ENCODE data around the gene CCL23. TPM values are rescaled to one million over a fixed set of nuclear protein-coding genes. Genes with fewer than 3 reads are reported as not detected.

The CCL23 gene, protein sequence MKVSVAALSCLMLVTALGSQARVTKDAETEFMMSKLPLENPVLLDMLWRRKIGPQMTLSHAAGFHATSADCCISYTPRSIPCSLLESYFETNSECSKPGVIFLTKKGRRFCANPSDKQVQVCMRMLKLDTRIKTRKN
- total RNA-seq (under 1 TPM in 1 of 2 experiments, not detected in 1; 0.37 TPM), polyA plus RNA-seq (not detected)

DNA sequence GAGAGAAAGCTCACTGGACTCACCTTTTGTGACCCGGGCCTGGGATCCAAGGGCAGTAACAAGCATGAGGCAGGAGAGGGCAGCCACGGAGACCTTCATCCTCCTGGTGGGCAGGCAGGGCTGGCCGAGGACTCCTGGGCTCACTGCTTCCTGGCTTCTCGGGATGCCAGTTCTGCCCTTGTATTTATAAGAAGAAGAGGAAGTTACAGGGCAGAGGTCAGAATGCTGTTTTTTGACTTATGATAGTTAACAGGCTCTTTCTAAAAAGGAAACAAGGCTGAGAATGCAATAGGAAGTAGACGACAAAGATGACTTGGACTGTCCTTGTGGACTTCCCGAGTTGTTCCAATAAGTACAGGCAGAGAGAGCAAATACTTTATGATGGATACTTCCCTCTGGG, at the start of gene CCL23:
CCL23 (minus strand) TSS at position 174 of the 400 bp plus-strand sequence; CDS start at position 99, 75 bp downstream.
- CTCF ChIA-PET, result no interaction called here
- no peaks in the 10 kb centered on the region for H3K9me3 ChIP-seq (ENCODE audit: low read length)
- no peak for DNase-seq
- POLR2A ChIA-PET, result no interaction called here
- peaks cover 0 to 4% (median 0%) of the 10 kb centered on the region in 3 donors for H3K4me1 Mint-ChIP-seq
- H3K27ac Mint-ChIP-seq, result peak within 1 kb of the TSS in 2 of 8 donors; percentile 29 to 45
- no peaks in the 10 kb centered on the region for H3K27me3 ChIP-seq (ENCODE audit: insufficient read depth, low read length, poor library complexity, severe bottlenecking)
- no peaks in the 10 kb centered on the region for H3K36me3 Mint-ChIP-seq
- no peaks in the 10 kb centered on the region for H3K9me3 Mint-ChIP-seq
- peak within 1 kb of the TSS in 1 of 7 donors; percentile 32 for H3K4me3 Mint-ChIP-seq
- peaks cover 23 to 24% of the 10 kb centered on the region in 2 donors for H3K27me3 Mint-ChIP-seq
- H3K27ac ChIP-seq (ENCODE audit: low read depth, low read length), result no peak within 1 kb of the TSS
- H3K36me3 ChIP-seq (ENCODE audit: insufficient read depth, low read length), result no peaks in the 10 kb centered on the region
- H3K4me3 ChIP-seq (ENCODE audit: low read length), result no peak within 1 kb of the TSS
- no peaks in the 10 kb centered on the region for H3K4me1 ChIP-seq (ENCODE audit: insufficient read depth, low read length)

DNA sequence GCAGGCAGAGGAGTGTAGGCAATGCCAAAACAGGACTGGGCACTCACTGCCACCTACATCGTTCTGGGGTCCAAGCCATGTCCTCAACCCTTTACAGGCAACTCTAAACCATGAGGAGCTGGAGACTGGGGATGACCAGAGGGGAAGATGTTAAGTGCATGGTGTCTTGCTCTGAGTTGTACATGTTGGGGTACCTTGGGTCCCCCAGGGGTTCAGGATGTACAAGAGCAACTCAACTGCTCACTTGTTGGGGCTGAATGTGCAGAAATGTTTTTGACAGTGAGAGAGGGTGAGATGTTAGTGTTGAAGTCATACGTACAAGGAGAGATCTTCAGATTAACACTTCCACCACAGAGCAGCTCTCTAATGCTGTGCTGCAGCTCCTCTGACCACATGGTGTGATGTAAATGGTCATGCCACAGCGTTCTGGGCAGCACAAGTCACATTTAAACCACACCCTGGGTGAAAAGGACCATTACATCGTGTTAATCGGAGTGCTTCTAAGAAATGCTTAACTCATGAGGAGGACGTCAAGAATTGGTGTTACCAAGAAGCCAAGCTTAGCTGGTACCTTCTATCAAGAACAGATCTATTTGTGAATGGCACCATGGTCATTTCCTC, 48.7 kb upstream of the CCL23 start:
- CTCF ChIA-PET, result interaction anchor here (0.9 to 1.3 kb wide), 4 partner anchors 16 to 97 kb away, joined by 3 to 4 read pairs (median 4); no protein-coding TSS in a partner anchor
- peaks cover 44 to 54% (median 53%) of the 10 kb centered on the region in 3 donors for H3K4me1 Mint-ChIP-seq
- peak in 3 of 5 donors; percentile 36 to 73 (median 69) for DNase-seq
- Histone ChIP-seq H3K9me3 (ENCODE audit: low read length) (no peaks in the 10 kb centered on the region), H3K4me1 (ENCODE audit: insufficient read depth, low read length) (peaks cover 38% of the 10 kb centered on the region), H3K36me3 (ENCODE audit: insufficient read depth, low read length) (no peaks in the 10 kb centered on the region), H3K27me3 (ENCODE audit: insufficient read depth, low read length, poor library complexity, severe bottlenecking) (no peaks in the 10 kb centered on the region), H3K27ac (ENCODE audit: low read depth, low read length) (peak overlapping the region; percentile 18), H3K4me3 (ENCODE audit: low read length) (no peak overlapping the region)
- POLR2A ChIA-PET, result interaction anchor here (0.6 kb wide), 1 partner anchor 232 kb away, joined by 3 read pairs; no protein-coding TSS in a partner anchor
- H3K9me3 Mint-ChIP-seq, result no peaks in the 10 kb centered on the region
- H3K4me3 Mint-ChIP-seq, result peak overlapping the region in 5 of 7 donors; percentile 5 to 57 (median 36)
- peaks cover 0 to under 1% of the 10 kb centered on the region in 2 donors for H3K27me3 Mint-ChIP-seq
- peaks cover 0 to under 1% (median 0%) of the 10 kb centered on the region in 3 donors for H3K36me3 Mint-ChIP-seq
- peak overlapping the region; percentile 62 to 91 (median 80) for H3K27ac Mint-ChIP-seq

DNA sequence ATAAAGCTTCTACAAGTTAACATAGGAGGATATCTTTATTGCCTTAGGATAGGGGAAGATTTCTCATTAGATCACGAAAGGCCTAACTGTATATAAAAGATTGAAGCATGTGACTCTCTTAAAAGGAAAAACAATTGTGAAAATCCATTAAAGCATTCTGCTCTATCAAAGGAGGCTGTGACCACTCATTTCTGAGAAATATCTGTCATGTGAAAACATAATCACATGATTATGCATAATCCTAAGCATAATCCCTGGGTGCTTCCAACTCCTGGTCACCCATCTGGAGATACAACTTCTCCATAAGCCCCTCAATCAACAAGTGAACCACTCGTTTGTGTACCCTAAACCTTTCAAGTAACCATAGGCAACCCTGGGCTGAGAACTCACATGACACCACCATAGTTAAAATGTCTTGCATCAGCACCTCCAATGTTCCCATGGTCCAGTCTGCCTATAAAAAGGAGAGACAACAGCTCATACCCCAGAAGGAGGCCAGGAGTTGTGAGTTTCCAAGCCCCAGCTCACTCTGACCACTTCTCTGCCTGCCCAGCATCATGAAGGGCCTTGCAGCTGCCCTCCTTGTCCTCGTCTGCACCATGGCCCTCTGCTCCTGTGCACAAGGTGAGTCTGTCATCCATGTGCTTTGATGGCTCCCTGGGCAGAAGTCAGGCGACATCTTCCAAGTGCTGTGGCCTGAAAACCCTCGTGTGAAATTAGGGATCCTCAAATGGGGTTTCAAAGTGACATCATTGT, 46.2 kb upstream of the CCL23 start, which contains the start of gene CCL18:
CCL18 (plus strand) TSS at position 487 of the 756 bp plus-strand sequence; CDS start at position 558, 71 bp downstream.
- DNase-seq, result no peak
- Mint-ChIP-seq H3K4me1 (peaks cover 26 to 32% (median 28%) of the 10 kb centered on the region in 3 donors), H3K36me3 (peaks cover 0 to 9% (median 0%) of the 10 kb centered on the region in 3 donors), H3K27me3 (peaks cover 2 to 4% of the 10 kb centered on the region in 2 donors), H3K27ac (peak within 1 kb of the TSS in 4 of 8 donors; percentile 14 to 83 (median 54)), H3K4me3 (no peak within 1 kb of the TSS), H3K9me3 (no peaks in the 10 kb centered on the region)
- Histone ChIP-seq H3K27me3 (ENCODE audit: insufficient read depth, low read length, poor library complexity, severe bottlenecking) (no peaks in the 10 kb centered on the region), H3K9me3 (ENCODE audit: low read length) (no peaks in the 10 kb centered on the region), H3K36me3 (ENCODE audit: insufficient read depth, low read length) (no peaks in the 10 kb centered on the region), H3K4me3 (ENCODE audit: low read length) (no peak within 1 kb of the TSS), H3K27ac (ENCODE audit: low read depth, low read length) (no peak within 1 kb of the TSS), H3K4me1 (ENCODE audit: insufficient read depth, low read length) (peaks cover 28% of the 10 kb centered on the region)
- POLR2A ChIA-PET, result no interaction called here
- CTCF ChIA-PET, result interaction anchor here (0.6 to 2.6 kb wide), 2 partner anchors 9 to 21 kb away, joined by 3 to 14 read pairs; no protein-coding TSS in a partner anchor

DNA sequence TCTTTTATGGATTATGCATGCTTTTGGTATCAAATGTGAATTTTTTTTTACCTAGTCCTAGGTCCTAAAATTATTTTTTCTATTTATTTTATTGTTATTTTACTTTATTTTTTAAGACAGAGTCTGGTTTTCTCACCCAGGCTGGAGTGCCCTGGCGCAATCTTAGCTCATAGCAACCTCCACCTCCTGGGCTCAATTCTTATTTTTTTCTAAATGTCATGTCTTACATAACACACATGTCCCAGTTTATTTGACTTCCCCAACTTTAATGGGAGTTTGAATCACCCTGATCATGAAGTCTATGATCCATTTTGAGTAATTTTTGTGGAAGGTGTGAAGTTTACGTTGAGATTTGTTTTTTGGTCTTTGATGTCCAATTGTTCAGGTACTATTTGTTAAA, 43.0 kb upstream of the CCL23 start:
- POLR2A ChIA-PET, result interaction anchor here (0.7 kb wide), 1 partner anchor 1452 kb away, joined by 3 read pairs; no protein-coding TSS in a partner anchor
- no peak overlapping the region for H3K27ac Mint-ChIP-seq
- H3K4me1 Mint-ChIP-seq, result peaks cover 6 to 8% (median 8%) of the 10 kb centered on the region in 3 donors

DNA sequence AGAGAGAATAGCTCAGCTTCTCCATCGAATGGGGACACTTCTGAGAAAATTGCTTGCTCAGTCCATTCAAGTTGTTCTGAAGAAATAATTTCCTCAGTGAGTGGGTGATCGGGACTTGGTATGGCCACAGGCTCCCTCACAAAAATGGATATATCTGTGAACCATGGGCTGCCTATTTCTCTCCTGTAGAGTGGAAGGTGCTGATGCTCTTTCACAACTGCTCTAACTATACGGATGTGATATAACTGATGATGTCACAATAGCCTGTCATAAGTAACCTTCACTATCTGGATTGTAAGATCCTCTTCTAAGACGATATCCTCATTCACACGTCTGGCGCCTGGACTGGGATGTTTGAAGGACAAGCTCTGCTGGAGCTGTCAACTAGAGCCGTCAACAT, 41.6 kb upstream of the CCL23 start:
- Mint-ChIP-seq H3K4me1 (peaks cover 0 to 6% (median 0%) of the 10 kb centered on the region in 3 donors), H3K27me3 (peaks cover 2 to 8% of the 10 kb centered on the region in 2 donors), H3K27ac (peak overlapping the region in 1 of 8 donors; percentile 11), H3K36me3 (peaks cover 0 to 14% (median 0%) of the 10 kb centered on the region in 3 donors), H3K9me3 (no peaks in the 10 kb centered on the region), H3K4me3 (no peak overlapping the region)
- ChIA-PET POLR2A (no interaction called here), CTCF (interaction anchor here (2.1 kb wide), 1 partner anchor 13 kb away, joined by 6 read pairs; no protein-coding TSS in a partner anchor)
- no peak overlapping the region for H3K4me3 ChIP-seq (ENCODE audit: low read length)
- H3K9me3 ChIP-seq (ENCODE audit: low read length), result no peaks in the 10 kb centered on the region
- DNase-seq, result no peak
- peaks cover 4% of the 10 kb centered on the region for H3K27me3 ChIP-seq (ENCODE audit: insufficient read depth, low read length, poor library complexity, severe bottlenecking)
- no peaks in the 10 kb centered on the region for H3K4me1 ChIP-seq (ENCODE audit: insufficient read depth, low read length)
- no peak overlapping the region for H3K27ac ChIP-seq (ENCODE audit: low read depth, low read length)
- H3K36me3 ChIP-seq (ENCODE audit: insufficient read depth, low read length), result no peaks in the 10 kb centered on the region

More for the DNA sequence above, 43.0 kb upstream of the CCL23 start:
- H3K27me3 ChIP-seq (ENCODE audit: insufficient read depth, low read length, poor library complexity, severe bottlenecking), result peaks cover 4% of the 10 kb centered on the region
- no peaks in the 10 kb centered on the region for H3K36me3 ChIP-seq (ENCODE audit: insufficient read depth, low read length)
- peaks cover 9% of the 10 kb centered on the region for H3K4me1 ChIP-seq (ENCODE audit: insufficient read depth, low read length)
- CTCF ChIA-PET, result no interaction called here
- DNase-seq, result no peak
- H3K4me3 Mint-ChIP-seq, result no peak overlapping the region
- H3K9me3 ChIP-seq (ENCODE audit: low read length), result no peaks in the 10 kb centered on the region
- H3K27ac ChIP-seq (ENCODE audit: low read depth, low read length), result no peak overlapping the region
- no peak overlapping the region for H3K4me3 ChIP-seq (ENCODE audit: low read length)
- H3K27me3 Mint-ChIP-seq, result peaks cover 2 to 8% of the 10 kb centered on the region in 2 donors
- peaks cover 0 to 14% (median 0%) of the 10 kb centered on the region in 3 donors for H3K36me3 Mint-ChIP-seq
- no peaks in the 10 kb centered on the region for H3K9me3 Mint-ChIP-seq

DNA sequence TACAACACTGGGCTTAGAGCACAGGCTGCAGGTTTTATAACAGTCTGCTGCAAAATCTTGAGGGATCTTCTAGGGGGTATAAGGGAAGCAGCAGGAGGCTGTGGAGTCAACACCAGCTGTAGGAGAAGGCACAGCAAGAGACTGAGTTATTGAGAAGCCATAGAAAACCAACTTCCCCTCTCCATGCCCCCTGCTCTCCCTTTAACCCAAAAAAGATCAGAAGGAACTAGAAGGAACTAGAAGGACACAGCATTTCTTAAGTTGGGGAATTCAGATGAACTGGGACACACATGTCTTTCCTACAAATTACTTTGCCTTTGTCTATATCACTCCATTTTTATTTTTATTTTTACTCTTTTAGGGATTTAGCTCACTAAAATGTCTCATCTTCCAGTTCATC, 40.1 kb upstream of the CCL23 start:
- no peak for DNase-seq
- H3K4me3 ChIP-seq (ENCODE audit: low read length), result no peak overlapping the region
- peak overlapping the region in 1 of 8 donors; percentile 0 for H3K27ac Mint-ChIP-seq
- H3K4me1 Mint-ChIP-seq, result peaks cover 0 to 6% (median 0%) of the 10 kb centered on the region in 3 donors
- H3K36me3 ChIP-seq (ENCODE audit: insufficient read depth, low read length), result no peaks in the 10 kb centered on the region
- H3K9me3 Mint-ChIP-seq, result no peaks in the 10 kb centered on the region
- no peak overlapping the region for H3K27ac ChIP-seq (ENCODE audit: low read depth, low read length)
- peaks cover 2 to 8% of the 10 kb centered on the region in 2 donors for H3K27me3 Mint-ChIP-seq
- H3K36me3 Mint-ChIP-seq, result peaks cover 0 to 14% (median 0%) of the 10 kb centered on the region in 3 donors
- POLR2A ChIA-PET, result no interaction called here
- no peak overlapping the region for H3K4me3 Mint-ChIP-seq
- H3K4me1 ChIP-seq (ENCODE audit: insufficient read depth, low read length), result no peaks in the 10 kb centered on the region
- H3K9me3 ChIP-seq (ENCODE audit: low read length), result no peaks in the 10 kb centered on the region
- peaks cover 4% of the 10 kb centered on the region for H3K27me3 ChIP-seq (ENCODE audit: insufficient read depth, low read length, poor library complexity, severe bottlenecking)
- CTCF ChIA-PET, result no interaction called here

DNA sequence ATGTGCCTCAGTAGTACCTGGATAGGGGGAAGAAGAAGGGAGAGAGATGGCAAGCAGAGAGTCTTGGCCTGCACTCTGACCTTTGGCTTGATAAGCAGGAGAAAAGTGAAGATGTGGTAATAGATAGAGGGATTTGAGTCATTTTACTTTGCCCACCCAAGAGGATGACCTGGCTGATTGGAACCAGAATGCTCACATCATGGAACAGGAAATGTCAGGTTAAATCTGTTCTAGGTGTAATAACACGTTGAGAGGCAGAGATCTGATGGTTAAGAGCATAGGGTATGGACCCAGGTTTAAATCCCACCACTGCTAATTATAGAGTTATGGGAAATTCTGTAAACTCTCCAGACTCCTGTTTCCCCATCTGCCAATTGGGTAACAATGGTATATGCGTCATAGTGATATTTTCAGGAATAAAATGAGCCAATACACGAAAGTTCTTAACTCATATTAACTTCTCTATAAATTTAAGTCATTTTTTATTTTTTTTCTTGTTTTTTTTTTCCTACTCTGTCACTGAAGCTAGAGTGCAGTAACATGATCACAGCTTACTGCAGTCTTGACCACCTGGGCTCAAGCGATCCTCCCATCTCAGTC, 38.2 kb upstream of the CCL23 start:
- Mint-ChIP-seq H3K36me3 (peaks cover 0 to 27% (median under 1%) of the 10 kb centered on the region in 3 donors), H3K4me3 (no peak overlapping the region), H3K4me1 (peaks cover 0 to 6% (median 0%) of the 10 kb centered on the region in 3 donors), H3K27me3 (peaks cover 0 to 11% of the 10 kb centered on the region in 2 donors), H3K27ac (no peak overlapping the region), H3K9me3 (peaks cover 8 to 13% (median 8%) of the 10 kb centered on the region in 5 donors)
- Histone ChIP-seq H3K4me1 (ENCODE audit: insufficient read depth, low read length) (no peaks in the 10 kb centered on the region), H3K27ac (ENCODE audit: low read depth, low read length) (no peak overlapping the region), H3K36me3 (ENCODE audit: insufficient read depth, low read length) (no peaks in the 10 kb centered on the region), H3K9me3 (ENCODE audit: low read length) (no peaks in the 10 kb centered on the region), H3K27me3 (ENCODE audit: insufficient read depth, low read length, poor library complexity, severe bottlenecking) (peaks cover 4% of the 10 kb centered on the region), H3K4me3 (ENCODE audit: low read length) (no peak overlapping the region)
- DNase-seq, result no peak
- ChIA-PET POLR2A (no interaction called here), CTCF (no interaction called here)

All from CD8-positive, alpha-beta memory T cell (primary cell).